NCI-H69 (cell line): ENCODE measurements around the gene IGSF21.
A peak's percentile ranks its signal among the peaks of the same experiment; 100 is the strongest.

Experiments used
- DNase-seq: peaks from one replicate; lab custom pipeline; 2025; lab: John Stamatoyannopoulos, UW

IGSF21 gene

DNA sequence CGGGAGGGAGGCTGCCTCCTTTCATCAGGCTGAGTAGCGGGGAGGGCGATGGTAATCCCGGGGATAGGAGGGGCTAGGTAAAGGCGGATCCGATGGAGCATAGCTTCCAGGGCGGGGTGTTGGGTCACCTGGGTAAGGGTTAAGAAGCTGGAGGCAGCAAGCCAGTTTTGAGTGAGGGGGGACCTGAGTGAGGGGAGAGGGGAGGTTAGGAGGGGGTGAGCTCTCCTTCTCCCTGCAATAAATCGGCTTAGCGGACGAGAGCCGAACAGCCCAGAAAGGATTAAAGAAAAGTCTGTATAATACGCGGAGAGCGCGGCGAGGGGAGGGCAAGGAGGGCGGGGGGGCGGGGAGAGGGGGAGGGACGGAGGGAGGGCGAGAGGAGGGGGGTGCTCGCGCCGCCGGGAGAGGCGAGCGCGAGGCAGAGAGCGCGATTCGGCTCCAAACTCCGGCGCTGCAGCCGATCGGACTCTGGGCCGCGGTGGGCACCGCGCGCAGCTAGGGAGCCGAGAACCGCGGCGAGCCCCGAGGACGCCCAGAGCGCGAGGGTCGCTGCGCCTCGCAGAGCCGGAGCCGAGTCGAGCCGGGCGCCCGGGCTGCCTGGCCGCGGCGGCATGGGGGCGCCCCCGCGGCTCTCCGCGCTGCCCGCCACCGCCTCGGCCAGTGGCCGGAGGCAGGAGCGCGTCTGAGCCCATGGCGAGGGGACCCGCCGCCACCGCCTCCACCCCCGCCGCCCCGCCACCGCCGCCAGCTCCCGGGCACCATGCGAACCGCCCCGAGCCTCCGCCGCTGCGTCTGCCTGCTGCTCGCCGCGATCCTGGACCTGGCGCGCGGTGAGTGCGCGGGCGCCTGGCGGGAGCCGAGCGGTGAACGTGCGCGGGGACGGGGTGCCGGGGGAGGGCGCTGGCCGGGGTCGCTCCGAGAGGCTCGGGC lies at the start of gene IGSF21:
Gene IGSF21, plus strand, starts transcription at position 430 of the 930 bp plus-strand sequence. Its CDS starts 331 bp downstream, at position 761.
- peak; percentile 44 for DNase-seq

DNA sequence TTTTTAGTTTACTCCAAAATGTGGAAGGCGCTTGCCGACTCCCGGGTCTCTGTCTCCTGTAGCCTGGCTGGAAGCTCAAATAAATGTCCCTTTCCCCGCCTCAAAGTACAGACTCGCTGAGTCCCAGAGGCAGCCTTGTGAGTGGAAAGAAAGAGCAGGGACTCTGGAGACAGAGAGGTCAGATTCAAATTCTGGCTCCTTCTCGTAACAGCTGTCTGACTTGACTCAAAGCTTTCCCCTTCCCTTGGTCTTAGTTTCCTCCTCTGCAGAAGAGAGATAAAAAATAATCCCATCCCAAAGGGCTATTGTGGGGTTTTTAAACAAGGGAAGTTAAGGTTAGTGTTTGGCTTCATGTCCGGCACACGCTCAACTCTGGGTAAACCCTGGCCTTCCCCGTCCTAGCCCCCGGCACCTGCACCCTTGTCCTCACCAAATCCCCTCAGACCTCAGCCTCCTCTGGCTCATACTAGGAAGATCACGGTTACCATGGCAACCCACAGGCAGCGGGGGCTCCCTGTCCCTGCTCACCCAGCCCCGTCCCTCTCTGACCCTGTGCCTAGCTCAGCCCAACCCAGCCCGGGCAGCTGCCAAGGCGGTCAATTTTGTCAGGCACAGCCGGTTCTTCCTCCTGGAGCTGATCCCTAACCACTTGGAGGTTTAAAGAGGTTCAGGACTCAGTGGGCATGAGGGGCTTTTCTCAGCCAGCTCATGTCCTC lies 49.2 kb upstream of the IGSF21 start:
- no peak for DNase-seq

DNA sequence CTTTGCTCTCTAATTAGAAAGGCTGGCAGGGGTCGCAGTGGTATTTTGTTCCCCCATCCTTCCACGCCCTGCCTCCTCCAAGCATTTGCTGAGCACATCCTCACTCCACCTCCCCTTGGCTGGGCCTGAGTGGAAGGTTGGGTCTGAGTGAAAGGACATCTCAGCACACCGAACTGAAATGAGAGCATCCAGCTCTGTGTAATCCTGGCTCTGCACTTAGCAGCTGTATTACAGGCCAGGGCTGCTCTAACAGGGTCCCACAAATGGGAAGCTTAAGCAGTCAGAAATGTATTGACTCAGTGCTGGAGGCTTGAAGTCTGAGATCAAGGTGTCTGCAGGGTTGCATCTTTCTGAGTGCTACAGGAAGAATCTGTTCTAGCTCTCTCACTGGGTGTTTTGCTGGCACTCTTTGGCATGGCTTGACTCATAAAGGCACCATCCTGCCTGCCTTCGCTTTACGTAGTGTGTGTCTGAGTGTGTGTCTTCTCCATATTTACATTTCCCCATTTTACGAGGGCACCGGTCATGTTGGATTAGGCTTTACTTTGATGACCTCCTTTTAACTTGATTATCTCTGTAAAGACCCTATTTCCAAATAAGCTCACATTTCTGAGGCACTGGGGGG lies 48.5 kb upstream of the IGSF21 start:
- DNase-seq: no peak

GRCh38 chr1:18060366-18060765 lies 47.2 kb upstream of the IGSF21 start:
- DNase-seq: peak; percentile 52

DNA sequence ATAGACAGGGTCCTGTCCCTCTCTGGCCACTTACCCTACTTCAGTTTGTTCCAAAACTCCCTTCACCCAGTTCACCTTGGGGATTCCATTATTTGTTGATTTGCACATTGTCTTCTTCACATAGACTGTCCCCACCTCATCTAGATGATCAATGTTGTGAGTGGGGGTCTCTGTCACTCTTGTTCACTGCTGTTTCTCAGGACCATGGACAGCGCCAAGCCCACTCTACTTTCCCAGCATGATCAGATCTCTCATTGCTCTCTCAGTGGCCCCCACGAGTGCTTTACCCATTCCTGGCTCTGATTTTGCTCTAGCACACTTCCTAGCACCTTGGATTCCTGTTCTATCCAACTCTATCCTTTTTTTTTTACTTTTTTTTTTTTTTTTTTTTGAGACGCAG lies 45.4 kb upstream of the IGSF21 start:
- DNase-seq: no peak

GRCh38 chr1:18064534-18064933 lies 43.1 kb upstream of the IGSF21 start:
- no peak for DNase-seq

- DNase-seq: peak; percentile 11
These were observed 41.0 kb upstream of the IGSF21 start for GRCh38 chr1:18066576-18066975.

GRCh38 chr1:18069903-18070302 lies 37.7 kb upstream of the IGSF21 start:
- no peak for DNase-seq

- DNase-seq: no peak
These were observed 35.5 kb upstream of the IGSF21 start for GRCh38 chr1:18072066-18072465.

DNA sequence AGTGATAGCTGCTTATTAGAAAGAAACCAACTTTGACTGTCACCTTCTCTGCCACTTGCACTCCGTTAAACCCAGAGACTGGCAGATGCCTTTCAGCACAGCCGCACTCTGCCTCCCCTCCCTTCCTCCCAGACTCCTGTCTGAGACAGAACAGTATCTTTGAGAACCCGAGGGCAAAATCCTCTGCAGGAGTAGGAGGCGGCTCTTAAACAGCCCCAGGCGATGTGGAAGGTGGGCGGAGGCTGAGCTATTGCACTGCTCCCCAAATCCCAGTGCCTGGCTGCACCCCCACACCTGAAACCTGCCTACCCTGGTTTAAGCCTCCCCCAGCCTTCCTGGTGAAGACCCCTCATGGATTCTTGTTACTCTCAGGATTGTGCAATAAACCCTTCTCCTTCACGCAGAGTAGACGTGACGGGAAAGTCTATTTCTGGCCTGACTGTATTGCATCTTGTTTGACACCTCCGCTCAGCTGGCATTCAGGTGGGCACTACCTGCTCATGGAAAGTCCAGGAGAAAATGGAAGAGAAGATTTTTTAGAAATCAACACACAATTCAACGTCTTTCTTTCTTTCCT lies 34.4 kb upstream of the IGSF21 start:
- no peak for DNase-seq

- peak; percentile 83 for DNase-seq
These were observed 29.9 kb upstream of the IGSF21 start for GRCh38 chr1:18077657-18078215.

- no peak for DNase-seq
These were observed 27.5 kb upstream of the IGSF21 start for GRCh38 chr1:18079941-18080735.

DNA sequence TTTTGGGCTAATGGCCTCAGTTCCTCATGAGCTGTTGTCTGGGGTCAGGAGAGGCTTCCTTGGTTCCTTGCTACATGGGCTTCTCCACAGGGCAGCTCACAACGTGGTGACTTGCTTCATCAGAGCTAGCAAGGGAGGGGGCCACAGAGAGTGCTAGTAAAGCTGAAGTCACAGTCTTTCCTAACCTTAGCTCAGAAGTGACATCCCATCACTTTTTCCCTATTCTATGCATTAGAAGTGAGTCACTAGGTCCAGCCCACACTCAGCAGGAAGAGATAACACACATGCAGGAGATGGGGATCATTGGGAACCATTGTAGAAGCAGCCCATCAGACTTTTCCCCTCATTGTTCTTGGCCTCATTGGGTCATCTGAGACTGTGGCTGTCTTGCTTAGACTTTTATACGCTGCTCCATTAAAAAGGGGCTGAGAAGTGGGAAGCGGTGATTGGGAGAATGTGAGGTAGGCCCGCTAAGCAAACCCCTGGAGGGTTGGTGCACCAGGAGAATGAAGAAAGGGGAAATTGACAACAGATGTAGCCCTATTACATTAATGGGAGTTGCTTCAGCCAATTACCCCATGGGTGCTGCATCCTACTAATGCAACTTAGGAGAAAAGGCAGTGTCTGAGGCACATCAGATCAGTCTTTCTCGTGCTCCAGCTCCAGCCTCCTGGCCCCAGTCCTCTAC lies 22.1 kb upstream of the IGSF21 start:
- no peak for DNase-seq

GRCh38 chr1:18088077-18088594 lies 19.5 kb upstream of the IGSF21 start:
- no peak for DNase-seq

DNA sequence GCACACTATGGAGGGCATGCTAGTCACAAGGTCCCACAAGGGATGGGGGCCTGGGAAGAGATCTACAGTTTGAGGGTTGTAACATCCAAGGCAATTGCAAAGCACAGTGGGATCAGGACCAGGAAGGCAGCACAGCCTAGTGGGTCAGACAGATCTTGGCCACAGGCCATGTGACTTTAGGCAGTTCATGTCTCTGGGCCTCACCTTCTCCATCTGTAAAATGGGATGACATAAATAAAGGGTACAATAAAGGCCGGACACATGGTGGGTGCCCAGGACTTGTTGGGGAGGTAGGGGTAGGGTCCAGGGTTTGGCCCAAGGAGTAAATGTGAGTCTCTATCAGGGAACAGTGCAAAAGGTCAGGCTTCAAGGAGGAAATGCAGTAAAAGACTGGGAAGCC lies 18.1 kb upstream of the IGSF21 start:
- no peak for DNase-seq

- peak; percentile 14 for DNase-seq
These were observed 17.0 kb upstream of the IGSF21 start for GRCh38 chr1:18090636-18091035.

DNA sequence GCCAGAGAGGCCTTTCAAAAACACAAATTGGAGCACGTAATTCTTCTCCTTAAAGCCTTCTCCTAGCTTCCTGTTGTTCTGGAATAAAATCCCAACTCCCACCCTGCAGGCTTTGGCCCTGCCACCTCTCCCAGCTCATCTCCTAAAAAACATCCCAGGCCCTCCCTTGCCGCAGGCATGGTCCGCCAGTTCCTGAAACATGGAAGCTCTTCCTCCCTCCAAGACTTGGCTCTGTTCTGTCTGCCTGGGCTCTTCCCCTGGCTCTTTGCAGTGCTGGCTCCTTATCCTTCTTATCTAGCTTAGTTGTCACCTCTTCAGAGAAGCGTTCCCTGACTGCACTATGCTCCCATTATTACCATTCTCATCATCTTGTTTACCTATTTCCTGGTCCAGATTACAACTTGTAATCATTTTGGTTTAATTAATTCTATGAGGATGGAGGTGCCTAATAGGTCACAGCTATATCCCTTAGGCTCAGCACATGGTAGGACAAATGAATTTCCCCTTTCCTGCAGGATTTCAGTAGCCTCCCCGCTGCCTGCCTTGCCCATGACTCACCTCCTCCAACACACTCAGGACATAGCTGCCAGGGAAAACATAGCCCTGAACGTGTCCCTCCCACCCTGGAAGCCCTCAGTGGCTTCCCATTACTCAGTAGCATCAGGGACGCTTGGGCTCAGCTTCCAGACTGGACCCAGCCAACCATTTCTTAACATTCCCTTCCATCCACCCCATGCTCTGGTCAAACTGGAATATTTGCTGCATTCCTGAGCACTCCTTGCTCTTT lies 15.7 kb upstream of the IGSF21 start:
- no peak for DNase-seq

GRCh38 chr1:18093193-18093592 lies 14.4 kb upstream of the IGSF21 start:
- DNase-seq: no peak

DNA sequence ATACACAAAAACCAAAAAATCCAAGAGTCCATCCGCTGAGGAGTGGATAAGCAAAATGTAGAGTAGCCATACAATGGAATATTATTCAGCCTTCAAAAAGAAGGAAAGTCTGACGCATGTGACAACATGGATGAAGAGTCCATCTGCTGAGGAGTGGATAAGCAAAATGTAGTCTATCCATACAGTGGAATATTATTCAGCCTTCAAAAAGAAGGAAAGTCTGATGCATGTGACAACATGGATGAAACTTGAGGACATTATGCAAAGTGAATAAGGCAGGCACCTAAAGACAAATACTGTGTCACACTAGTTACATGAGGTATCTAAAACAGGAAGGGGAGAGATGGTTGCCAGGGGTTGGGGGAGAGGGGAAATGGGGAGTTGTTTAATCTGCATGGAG lies 14.0 kb upstream of the IGSF21 start:
- DNase-seq: no peak

- DNase-seq: no peak
These were observed 13.5 kb upstream of the IGSF21 start for GRCh38 chr1:18094096-18094495.
